ENCODE measurements around the gene GPR135.

GPR135 gene

GRCh38 chr14:59481407-59481806 lies 16.2 kb upstream of the GPR135 start:
- ChIA-PET POLR2A (no interaction called here), CTCF (no interaction called here)
- no peak for DNase-seq (ENCODE audit: low read depth, low spot score)
- H3K4me3 ChIP-seq (ENCODE audit: low read depth, low read length) = peak overlapping the region; percentile 89
- TF ChIP-seq CTCF (IDR thresholded peaks at IDR 0.05; ENCODE audit: insufficient read depth, low read length, missing control alignments) = no peak

GRCh38 chr14:59480166-59480565 lies 15.0 kb upstream of the GPR135 start:
- ChIA-PET CTCF (interaction anchor here (1.2 kb wide), 1 partner anchor 97 kb away, joined by 4 read pairs; the partner anchor contains the start of gene CCDC175), POLR2A (no interaction called here)
- no peak for DNase-seq (ENCODE audit: low read depth, low spot score)
- no peak overlapping the region; the same call in 1 of the 2 replicates for H3K4me3 ChIP-seq (ENCODE audit: low read depth, low read length)
- TF ChIP-seq CTCF (IDR thresholded peaks at IDR 0.05; ENCODE audit: insufficient read depth, low read length, missing control alignments) = no peak

- POLR2A ChIA-PET = no interaction called here
- no peak overlapping the region for H3K4me3 ChIP-seq (ENCODE audit: low read depth, low read length)
- no peak for TF ChIP-seq CTCF (IDR thresholded peaks at IDR 0.05; ENCODE audit: insufficient read depth, low read length, missing control alignments)
- CTCF ChIA-PET = interaction anchor here (1.7 kb wide), 1 partner anchor 350 kb away, joined by 3 read pairs; no protein-coding TSS in a partner anchor
- no peak for DNase-seq (ENCODE audit: low read depth, low spot score)
Observed at GRCh38 chr14:59478540-59478939, 13.4 kb upstream of the GPR135 start.

GRCh38 chr14:59475709-59476108 lies 10.5 kb upstream of the GPR135 start:
- no peak for TF ChIP-seq CTCF (IDR thresholded peaks at IDR 0.05; ENCODE audit: insufficient read depth, low read length, missing control alignments)
- POLR2A ChIA-PET = no interaction called here
- no peak overlapping the region for H3K4me3 ChIP-seq (ENCODE audit: low read depth, low read length)
- DNase-seq (ENCODE audit: low read depth, low spot score) = no peak
- CTCF ChIA-PET = interaction anchor here (1.0 to 3.4 kb wide), 2 partner anchors 8 to 32 kb away, joined by 4 to 15 read pairs; partner anchors contain the start of genes JKAMP and L3HYPDH

GRCh38 chr14:59474172-59474571 lies 9.0 kb upstream of the GPR135 start:
- no peak for TF ChIP-seq CTCF (IDR thresholded peaks at IDR 0.05; ENCODE audit: insufficient read depth, low read length, missing control alignments)
- ChIA-PET POLR2A (interaction anchor here (1.5 kb wide), 1 partner anchor 9 kb away, joined by 8 read pairs; the partner anchor contains the start of genes JKAMP and L3HYPDH), CTCF (interaction anchor here (1.2 to 3.4 kb wide), 3 partner anchors 10 to 345 kb away, joined by 3 to 15 read pairs (median 3); partner anchors contain the start of genes JKAMP and L3HYPDH)
- peak; percentile 63 for DNase-seq (ENCODE audit: low read depth, low spot score)
- no peak overlapping the region for H3K4me3 ChIP-seq (ENCODE audit: low read depth, low read length)

GRCh38 chr14:59464486-59465315 lies 479 bp downstream of the GPR135 start:
- ChIA-PET POLR2A (no interaction called here), CTCF (interaction anchor here (0.7 to 1.6 kb wide), 3 partner anchors 9 to 340 kb away, joined by 3 to 5 read pairs (median 4); partner anchors contain the start of genes JKAMP and L3HYPDH)
- peak overlapping the region; percentile 55 for H3K4me3 ChIP-seq (ENCODE audit: low read depth, low read length)
- TF ChIP-seq CTCF (IDR thresholded peaks at IDR 0.05; ENCODE audit: insufficient read depth, low read length, missing control alignments) = no peak
- DNase-seq (ENCODE audit: low read depth, low spot score) = no peak
